Measurements from ENCODE around the gene LMNA.
A peak's percentile ranks its signal among the peaks of the same experiment; 100 is the strongest.

The LMNA gene

GRCh38 chr1:156082309-156083091 is 32.0 kb upstream of the LMNA start, which contains the start of gene MEX3A:
Gene MEX3A (minus strand): TSS chr1:156082465. CDS start chr1:156081998, 467 bp downstream.
- DNase-seq = peak; percentile 96

GRCh38 chr1:156083800-156084790 is 30.4 kb upstream of the LMNA start:
- DNase-seq = peak; percentile 79

GRCh38 chr1:156086256-156086662 is 28.3 kb upstream of the LMNA start:
- no peak for DNase-seq

GRCh38 chr1:156089704-156090103 is 24.8 kb upstream of the LMNA start:
- DNase-seq = peak; percentile 99

- DNase-seq = peak; percentile 70
These were observed 24.2 kb upstream of the LMNA start for GRCh38 chr1:156090138-156090839.

- DNase-seq = peak; percentile 97
These were observed 23.7 kb upstream of the LMNA start for GRCh38 chr1:156090840-156091188.

- DNase-seq = no peak
These were observed 22.9 kb upstream of the LMNA start for GRCh38 chr1:156091610-156092009.

- no peak for DNase-seq
These were observed 18.5 kb upstream of the LMNA start for GRCh38 chr1:156095906-156096508.

GRCh38 chr1:156096640-156097391 is 17.7 kb upstream of the LMNA start:
- peak; percentile 93 for DNase-seq

GRCh38 chr1:156097499-156098178 is 16.9 kb upstream of the LMNA start:
- DNase-seq = no peak

- no peak for DNase-seq
These were observed 15.7 kb upstream of the LMNA start for GRCh38 chr1:156098784-156099183.

GRCh38 chr1:156099282-156099681 is 15.2 kb upstream of the LMNA start:
- DNase-seq = no peak

- DNase-seq = no peak
These were observed 14.1 kb upstream of the LMNA start for GRCh38 chr1:156100205-156100995.

GRCh38 chr1:156101880-156102279 is 12.6 kb upstream of the LMNA start:
- no peak for DNase-seq

GRCh38 chr1:156102633-156103511 is 11.6 kb upstream of the LMNA start:
- no peak for DNase-seq

- no peak for DNase-seq
These were observed 11.0 kb upstream of the LMNA start for GRCh38 chr1:156103521-156103947.

GRCh38 chr1:156104065-156104810 is 10.3 kb upstream of the LMNA start:
- peak; percentile 79 for DNase-seq
